GM18861 (cell line): ENCODE measurements around the gene SVEP1.
"Not testable (repeated sequence)": the region's sequence is repeated elsewhere in the genome, so short reads cannot be mapped to it uniquely, and the experiment has no call there.

ENCODE experiments used
- ATAC-seq: cut with Tn5 transposase; IDR thresholded peaks from one replicate; pipeline ENCODE4 v1.9.1; 2021; ENCODE audit not compliant: unreplicated experiment

The SVEP1 gene

DNA sequence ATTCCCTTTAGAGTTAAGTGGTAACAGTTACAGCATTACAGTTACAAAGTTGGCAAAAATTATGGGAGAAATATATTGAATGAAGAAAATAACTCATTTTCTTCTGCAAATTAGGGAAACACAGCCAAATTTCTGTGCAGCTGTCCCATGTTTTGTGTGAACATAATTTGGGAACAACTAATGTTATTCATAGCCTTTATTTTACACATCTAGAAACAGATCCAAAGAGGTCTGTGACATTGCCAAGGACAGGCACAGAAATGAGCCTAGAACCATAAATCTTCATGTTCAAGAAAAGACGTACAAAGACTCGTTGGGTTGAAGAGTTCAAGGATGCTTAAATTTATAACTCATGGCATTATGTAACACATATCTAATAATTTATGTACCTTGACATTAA is 127.8 kb downstream of the SVEP1 start:
- no peak for ATAC-seq

DNA sequence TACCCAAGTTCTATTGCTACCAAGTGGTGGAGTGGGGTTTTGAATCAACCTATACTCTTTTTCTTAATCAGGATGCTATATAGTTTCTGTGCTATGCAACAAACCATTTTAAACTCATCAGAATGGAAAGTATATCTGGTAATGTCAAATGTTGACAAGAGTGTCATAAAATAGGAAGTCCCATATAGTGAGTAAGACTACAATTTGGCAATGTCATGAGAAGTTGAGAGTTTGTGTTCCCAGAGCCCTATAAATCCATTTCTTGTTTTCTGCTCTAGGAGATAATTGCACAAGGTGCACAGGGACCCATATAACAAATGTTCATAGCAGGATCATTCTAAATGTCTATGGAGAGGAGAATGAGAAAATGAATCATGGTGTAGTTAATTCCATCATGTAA is 132.1 kb downstream of the SVEP1 start:
- ATAC-seq = no peak

DNA sequence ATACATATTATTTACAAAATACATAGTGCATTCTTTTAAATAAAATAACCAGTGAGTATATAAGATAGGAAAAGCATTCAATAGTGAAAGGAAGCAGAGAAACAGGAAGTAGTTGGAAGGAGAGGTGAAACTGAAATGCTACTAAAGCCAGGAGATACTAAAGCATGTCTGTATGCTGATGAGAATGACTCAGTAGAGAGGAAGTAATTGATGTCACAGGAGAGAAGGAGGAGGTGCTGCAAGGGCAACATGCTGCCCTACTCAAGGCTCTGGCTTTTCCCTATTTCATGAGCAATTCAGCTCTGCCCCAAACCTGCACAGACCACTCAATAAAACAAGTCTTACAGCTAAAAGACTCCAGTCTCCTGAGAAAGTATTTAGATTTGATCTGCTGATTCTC is 133.4 kb downstream of the SVEP1 start:
- no peak for ATAC-seq

DNA sequence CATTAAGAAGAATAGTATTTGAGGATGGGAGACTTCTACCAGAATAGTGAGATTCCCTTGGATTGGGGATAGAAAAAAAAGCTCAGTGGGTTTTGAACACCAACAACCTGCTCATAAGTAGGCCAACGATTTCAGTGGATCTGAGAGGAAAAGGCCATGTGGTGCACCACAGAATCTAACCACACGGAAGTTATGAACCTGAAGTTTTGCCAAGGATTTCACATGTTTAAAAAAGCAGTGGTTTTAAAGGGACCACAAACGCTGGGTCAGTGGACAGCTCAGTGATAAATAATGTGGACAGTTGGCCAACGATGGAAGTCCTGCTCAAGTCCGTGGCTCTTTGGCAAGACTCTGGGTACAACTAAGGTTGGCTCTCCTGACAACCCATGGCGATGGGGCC is 134.6 kb downstream of the SVEP1 start:
- no peak for ATAC-seq

DNA sequence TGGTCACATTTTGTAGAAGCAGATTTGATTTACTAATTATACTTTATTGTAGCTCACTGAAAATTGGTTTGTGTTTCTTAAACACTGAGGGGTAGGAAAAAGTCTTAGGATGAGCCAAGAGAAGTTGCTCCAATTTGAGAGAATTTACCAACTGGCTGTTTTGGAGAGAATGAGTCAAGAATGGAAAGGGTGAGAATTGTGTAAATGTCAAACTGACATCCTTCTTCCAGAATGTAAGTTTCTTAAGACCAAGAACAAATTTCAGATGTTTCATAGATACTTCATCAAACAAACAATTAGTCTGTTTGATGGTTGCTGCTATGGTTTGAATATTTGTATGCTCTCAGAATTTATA is 135.7 kb downstream of the SVEP1 start:
- no peak for ATAC-seq

DNA sequence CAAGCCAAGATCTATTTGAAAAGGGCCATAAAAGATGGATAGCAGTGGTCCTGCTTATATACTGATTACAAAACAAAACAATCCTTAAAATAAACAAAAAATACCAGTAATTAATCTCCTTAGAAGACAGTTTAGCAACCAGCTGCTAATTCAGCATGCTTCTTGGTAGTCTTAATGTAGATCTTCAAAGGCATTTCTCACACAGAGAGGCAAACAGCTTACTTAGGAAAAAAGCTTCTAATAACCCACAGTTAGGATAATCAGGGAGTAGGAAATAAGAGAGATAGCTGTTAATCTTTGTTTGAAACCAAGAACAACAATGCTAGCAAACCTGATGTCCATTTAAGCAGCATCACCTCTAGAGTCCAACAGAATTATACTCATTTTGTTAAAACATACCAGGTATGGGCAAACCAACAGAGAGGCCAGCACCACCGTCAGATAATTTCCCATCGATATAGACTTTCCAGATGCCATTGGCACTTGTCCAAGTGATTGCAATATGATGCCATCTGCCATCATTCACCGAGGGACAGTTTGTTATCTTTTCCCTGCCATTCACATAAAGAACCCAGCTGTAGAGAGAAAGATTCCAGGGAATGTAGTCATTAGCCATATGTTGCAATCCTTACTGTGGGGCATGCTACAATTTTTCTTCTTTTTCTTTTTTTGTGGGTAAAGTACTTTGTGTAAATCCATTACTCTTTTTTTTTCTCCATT is 136.2 kb downstream of the SVEP1 start:
- ATAC-seq = no peak

DNA sequence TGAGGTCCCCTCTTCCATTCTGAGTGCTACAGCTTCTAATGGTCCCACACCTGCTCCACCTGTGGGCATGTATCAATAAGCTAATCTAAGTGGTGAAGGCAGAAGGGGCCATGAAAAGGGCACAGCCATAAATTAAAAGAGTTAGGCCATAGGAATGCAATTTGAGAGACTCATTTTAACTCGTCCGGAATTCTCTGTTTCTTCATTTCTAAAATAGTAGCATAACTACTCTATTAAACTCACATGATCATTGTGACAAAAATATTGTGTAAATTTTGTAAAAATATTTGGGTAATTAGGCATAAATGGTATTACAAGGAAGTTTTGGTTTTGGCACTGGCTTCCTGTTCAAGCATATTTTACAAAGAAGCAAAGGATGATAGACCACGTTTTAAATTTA is 138.7 kb downstream of the SVEP1 start:
- no peak for ATAC-seq

DNA sequence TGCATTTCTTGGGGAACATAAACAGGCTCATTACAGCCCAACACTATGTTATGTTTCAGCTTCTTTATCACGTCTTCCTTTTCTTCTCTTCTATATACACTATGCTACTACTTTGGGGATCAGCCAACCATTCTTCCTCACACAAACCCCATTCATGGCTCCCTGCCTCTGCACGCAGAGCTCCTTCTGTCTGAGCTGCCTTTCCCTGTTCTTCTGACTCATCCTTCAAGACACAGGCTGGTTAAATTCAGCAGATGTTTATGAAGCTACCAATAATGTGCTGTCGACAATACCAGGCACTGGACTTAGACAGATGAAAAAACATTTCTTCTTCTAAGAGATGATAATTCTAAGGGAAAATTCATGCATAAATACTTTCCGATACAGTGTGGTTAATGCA is 139.4 kb downstream of the SVEP1 start:
- no peak for ATAC-seq

DNA sequence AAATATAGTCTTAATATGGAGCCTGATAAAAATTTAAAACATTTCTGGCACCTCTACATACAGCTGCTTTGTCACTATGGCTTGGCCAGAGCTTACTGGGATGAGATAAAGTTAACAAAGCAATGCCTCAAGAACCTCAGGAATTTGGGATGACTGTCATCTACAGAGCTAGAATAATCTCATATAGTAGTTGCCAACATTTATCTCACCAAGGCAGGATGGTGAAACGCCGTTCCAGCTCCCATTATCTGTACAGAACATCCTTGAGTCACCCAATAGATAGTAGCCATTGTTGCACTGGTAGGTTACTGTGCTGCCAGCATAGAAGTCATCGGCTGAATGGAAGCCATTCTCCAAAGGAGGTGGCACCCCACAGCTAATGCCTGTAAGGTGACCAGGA is 147.3 kb downstream of the SVEP1 start:
- no peak for ATAC-seq

DNA sequence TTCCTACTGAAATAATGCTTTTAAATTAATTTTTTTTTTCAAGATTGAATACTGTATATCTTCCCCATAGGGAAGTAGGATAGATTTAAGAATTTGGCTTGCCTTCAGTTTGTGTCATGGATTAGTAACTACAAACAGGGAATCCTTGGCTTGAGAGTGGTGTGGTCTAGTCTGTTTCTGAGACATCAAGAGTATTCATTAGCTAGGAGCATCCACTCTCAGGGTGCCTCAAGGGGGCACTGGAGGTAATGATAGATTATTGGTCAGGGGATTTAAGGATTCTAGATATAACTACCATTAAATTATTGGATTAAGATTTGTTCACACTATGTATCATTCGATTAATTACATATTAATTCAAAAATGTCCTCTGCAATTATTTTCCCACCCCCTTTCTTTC is 150.1 kb downstream of the SVEP1 start:
- ATAC-seq = no peak

DNA sequence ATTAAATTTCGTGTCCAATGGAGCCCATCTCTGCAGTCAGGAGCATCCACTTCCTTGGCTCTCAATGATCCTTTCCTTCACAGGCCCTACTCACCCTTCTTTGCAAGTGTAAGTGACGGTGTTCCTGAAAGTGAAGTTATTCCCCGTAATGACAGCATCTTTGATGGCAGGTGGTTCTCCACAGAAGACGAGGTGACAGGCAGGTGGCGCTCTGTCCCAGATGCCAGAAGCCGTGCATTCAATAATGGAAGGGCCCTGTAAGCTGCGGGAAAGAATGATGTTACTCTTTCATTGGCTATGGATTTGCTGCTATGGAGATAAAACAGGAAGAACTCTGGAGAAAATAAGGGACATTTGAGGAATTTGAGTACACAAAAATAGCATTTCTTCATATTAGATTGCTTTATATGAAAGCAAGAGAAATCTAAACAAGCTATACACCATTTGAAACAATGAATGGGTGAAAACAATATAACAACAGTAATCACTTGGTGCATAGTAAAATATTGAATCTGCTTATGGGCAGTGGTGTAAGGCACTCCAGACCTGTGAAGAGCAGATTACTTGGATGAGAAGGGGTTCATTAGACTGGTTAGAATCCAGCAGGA is 151.9 kb downstream of the SVEP1 start:
- ATAC-seq = no peak

DNA sequence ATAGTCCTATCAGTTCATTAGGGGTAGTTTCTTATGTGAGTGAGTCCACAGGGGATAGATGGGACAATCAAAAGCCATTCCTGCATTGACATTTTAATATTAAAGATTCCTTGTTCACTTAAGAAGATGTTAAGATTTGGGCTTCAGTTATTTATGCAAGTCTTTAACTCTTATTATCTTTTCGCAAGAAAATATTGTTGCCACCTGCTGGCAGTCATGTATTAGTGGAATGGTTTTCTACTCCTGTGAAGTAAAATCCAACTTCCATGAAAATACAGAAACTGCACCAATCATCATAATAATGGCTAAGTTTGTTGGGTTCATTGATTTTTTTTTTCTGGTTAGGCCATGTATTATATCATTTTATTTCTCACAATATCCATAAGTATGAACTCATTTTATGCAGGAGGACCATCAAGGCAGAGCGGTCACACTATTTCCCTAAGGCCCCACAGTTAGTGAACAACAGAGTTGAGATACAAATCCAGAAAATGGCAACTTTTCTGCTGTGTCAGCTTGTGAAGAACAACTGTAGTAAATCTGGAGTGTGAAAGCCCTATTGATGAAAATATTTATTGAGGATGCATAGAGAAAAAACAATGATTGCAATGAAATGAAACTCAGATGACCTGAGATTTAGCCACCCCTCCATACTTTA is 153.4 kb downstream of the SVEP1 start:
- ATAC-seq = no peak

DNA sequence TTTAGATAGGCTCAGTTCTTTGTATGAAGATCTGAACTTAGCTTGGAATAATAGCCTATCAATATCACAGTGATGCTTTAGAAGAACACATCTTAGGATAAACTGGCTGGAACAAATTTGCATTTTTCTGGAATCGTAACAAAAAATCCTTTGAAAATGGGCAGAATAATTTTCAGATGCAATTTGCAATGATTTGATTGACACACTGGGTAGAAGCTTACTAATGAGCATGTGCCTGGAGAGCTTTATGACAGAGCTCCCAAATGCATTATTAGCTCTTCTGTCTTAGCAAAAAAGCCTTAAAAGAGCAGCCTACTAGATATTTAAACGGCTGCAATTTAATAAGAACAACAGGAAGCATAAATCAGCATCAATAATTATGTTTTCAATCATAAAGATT is 165.1 kb downstream of the SVEP1 start:
- ATAC-seq = no peak

DNA sequence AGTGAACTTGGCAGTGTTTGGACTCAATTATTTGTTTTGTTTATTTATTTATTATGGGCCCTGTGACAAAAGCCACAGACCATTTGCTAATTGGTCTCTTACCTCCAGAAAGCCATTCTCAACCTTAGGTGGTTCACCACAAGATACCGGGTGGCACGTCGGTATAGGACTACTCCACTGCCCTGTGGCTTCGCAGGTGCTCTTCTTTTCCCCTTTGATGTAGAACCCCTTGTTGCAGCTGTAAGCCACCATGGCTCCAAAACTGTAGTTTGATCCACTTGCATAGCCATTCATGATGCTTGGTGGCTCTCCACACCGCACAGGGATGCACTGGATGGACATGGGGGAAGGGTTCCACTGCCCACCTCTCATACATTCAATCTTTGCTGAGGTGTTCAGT is 168.6 kb downstream of the SVEP1 start:
- no peak for ATAC-seq

DNA sequence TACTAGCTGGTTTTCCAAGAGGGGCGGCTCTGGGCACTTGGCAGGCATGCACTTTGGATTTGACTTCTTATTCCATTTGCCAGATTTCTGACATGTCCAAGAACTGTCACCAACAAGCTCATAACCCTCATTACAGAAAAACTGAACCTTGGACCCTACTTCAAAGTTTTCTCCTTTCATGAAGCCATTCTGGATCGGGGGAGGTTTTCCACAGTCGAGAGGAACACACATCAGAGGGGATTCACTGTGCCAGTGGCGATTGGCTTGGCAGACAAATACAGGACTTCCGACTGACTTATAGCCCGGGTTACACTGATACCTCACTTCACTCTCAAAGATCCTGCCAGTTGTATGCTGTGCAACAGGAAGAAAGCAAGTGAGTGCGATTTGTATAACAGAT is 170.9 kb downstream of the SVEP1 start:
- ATAC-seq = no peak

DNA sequence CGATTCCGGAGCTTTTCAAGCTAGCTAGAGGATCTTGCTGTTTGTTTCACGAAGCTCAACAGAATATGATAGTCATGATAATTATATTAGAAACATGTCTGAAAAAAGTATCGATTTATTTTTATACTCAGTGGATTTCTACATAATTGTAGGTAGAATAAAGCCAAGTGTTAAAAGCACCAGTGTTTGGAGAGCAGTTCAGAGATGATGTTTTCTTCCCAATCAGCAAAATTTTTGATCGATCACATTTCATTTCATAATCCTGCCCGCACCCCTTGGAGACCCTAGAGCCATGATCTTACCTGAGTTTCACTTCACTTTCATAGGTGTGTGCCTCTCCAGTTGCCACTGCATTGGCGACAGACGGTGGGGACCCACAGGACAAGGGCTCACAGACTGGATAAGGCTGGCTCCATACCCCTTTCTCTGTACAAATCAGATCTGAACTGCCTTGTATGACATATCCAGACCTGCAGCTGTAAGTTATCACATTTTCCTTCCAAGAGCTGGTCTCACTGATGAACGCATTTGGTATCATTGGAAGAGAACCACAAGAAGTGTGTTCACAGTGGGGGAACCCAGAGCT is 173.6 kb downstream of the SVEP1 start:
- no peak for ATAC-seq

DNA sequence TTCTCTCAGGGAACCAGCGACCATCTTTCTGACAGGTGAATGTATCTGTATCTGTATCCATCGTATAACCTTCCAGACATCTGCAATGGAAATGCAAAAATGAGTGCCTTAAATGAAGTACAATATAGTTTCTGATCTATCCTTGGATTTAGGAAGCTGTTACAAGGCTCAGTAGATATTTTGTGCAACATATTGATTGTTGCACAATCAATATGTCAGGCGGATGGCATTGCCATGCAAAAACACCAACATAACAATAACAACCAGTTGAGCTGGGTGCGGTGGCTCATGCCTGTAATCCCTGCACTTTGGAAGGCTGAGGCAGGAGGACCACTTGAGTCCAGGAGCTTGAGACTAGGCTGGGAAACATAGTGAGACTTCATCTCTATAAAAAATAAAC is 175.1 kb downstream of the SVEP1 start:
- no peak for ATAC-seq

DNA sequence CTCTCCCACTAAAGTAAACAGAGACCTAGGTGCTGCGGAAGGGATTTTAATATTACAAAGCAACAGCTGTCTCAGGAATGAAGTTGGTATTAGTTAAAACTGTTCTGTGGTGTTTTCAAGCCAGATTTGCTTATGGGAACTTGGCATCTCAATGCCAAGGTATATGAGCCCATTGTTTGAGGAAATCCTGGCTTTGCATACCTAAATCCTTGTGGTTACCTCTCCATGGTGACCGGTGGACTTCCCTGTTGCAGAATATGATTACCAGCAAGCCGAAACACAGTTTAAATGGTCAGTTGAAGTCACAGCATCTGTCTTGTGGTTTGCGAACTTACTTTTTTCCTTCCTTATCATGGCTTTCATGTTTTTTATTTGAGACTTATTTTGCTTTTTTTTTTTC is 179.6 kb downstream of the SVEP1 start:
- no peak for ATAC-seq

DNA sequence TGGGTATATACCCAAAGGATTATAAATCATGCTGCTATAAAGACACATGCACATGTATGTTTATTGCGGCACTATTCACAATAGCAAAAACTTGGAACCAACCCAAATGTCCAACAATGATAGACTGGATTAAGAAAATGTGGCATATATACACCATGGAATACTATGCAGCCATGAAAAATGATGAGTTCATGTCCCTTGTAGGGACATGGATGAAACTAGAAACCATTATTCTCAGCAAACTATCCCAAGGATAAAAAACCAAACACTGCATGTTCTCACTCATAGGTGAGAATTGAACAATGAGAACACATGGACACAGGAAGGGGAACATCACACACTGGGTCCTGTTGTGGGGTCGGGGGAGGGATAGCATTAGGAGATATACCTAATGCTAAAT is 180.5 kb downstream of the SVEP1 start:
- ATAC-seq = not testable (repeated sequence)

DNA sequence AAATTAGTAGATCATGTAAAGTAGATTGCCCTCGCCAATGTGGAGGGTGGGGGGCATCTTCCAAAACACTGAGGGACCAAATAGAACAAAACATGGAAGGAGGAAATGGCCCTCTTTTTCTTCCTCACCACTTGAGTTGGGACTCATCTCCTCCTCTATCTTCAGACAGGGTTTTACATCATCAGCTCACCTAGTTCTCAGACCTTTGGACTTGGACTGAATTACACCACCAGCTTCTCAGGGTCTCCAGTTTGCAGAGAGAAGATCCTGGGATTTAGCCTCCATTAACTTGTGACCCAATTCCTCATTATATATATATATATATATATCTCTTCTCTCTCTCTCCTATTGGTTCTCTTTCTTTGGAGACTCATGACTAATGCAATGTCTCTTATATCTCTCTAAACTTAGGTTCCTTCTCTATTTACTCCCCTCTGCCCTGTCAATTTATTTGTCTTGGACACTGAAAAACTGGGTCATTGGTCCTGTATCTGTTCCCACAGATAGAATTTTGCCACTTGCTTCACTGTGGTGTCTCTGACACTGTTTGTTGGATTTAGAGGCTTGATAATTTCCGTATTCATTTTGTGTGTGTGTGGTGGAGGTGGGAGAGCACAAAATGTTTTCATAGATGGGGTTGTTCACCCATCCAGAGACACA is 187.6 kb downstream of the SVEP1 start:
- ATAC-seq = no peak

DNA sequence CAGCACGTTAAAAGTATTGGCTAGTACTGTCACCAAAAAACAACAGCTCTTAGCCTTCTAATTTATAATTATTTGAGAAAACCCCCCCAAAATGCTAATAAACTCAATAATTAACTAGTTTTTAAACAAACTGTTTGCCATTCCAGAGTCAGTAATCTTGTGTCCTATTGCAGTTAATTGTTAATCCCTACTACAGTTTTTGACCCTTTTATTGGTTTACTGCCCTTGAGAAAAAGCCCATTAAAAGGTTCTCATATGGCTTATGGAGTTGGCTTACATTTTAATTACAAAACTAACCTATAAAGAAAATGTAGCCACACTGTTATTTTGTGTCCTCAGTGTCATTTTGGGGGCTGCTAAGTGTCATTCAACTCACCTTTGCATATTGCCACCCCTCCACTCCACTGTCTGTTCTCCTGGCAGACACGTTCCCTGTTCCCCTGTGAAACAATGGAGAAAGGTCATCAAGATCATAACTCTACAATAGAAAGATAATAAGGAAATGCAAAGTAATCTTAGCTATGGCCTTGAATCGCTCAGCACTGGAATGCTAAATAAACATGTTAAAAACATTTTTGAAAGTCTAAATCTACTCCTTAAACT is 190.3 kb downstream of the SVEP1 start:
- ATAC-seq = no peak
